GM23338 (cell line): ENCODE data around the gene ERC1. TPM values are rescaled to one million over a fixed set of nuclear protein-coding genes. Genes with fewer than 3 reads are reported as not detected.

Source experiments
- ATAC-seq: fragments of 200-7000 bp; cut with Tn5 transposase; 3 replicates; pipeline ENCODE4 v1.9.1; 2020
- DNase-seq: peaks from one replicate; pipeline ENCODE4 v3.0.0-alpha.2; 2015; ENCODE audit warnings: low spot score
- H2AFZ ChIP-seq: fragments of 200-600 bp; sonication (generic); 2 replicates; pipeline ENCODE4 v1.8.0; 2016; ENCODE audit warnings: antibody characterized with exemption, mild to moderate bottlenecking, moderate library complexity
- H3F3A ChIP-seq: fragments of 200-600 bp; sonication (generic); replicated peaks from 2 replicates; pipeline ENCODE4 v1.8.0; 2017; ENCODE audit warnings: antibody characterized with exemption, mixed run types, low read depth
- H3K27ac ChIP-seq: fragments of 200-600 bp; sonication (generic); 2 replicates; pipeline ENCODE4 v1.6.1; 2016; ENCODE audit warnings: low read depth
- H3K27me3 ChIP-seq: fragments of 200-600 bp; sonication (generic); 2 replicates; pipeline ENCODE4 v1.8.0; 2016; ENCODE audit warnings: mild to moderate bottlenecking, mixed run types, moderate library complexity; ENCODE audit not compliant: insufficient read depth
- H3K36me3 ChIP-seq: fragments of 200-600 bp; sonication (generic); 2 replicates; pipeline ENCODE4 v1.8.0; 2016; ENCODE audit warnings: mild to moderate bottlenecking; ENCODE audit not compliant: insufficient read depth
- H3K4me1 ChIP-seq: fragments of 200-600 bp; sonication (generic); 2 replicates; pipeline ENCODE4 v1.8.0; 2016; ENCODE audit warnings: mild to moderate bottlenecking, moderate library complexity; ENCODE audit not compliant: insufficient read depth
- H3K4me2 ChIP-seq: fragments of 200-600 bp; sonication (generic); 2 replicates; pipeline ENCODE4 v1.7.1; 2017; ENCODE audit warnings: mixed run types
- H3K4me3 ChIP-seq: fragments of 200-600 bp; sonication (generic); 2 replicates; pipeline ENCODE4 v1.6.1; 2016; ENCODE audit warnings: mixed run types
- H3K79me2 ChIP-seq: fragments of 200-600 bp; sonication (generic); replicated peaks from 2 replicates; pipeline ENCODE4 v1.8.0; 2017; ENCODE audit warnings: mild to moderate bottlenecking; ENCODE audit not compliant: insufficient read depth
- H3K9me2 ChIP-seq: fragments of 200-600 bp; sonication (generic); 2 replicates; pipeline ENCODE4 v1.8.0; 2017; ENCODE audit not compliant: insufficient read depth
- H4K20me1 ChIP-seq: fragments of 200-600 bp; sonication (generic); replicated peaks from 2 replicates; pipeline ENCODE4 v1.8.0; 2017; ENCODE audit warnings: mild to moderate bottlenecking; ENCODE audit not compliant: insufficient read depth
- H3K27ac Mint-ChIP-seq: 2 replicates; pipeline ENCODE4 v1.8.0; 2020; ENCODE audit warnings: inconsistent platforms, mild to moderate bottlenecking, moderate library complexity, mixed read lengths
- H3K27me3 Mint-ChIP-seq: 3 replicates; pipeline ENCODE4 v1.8.0; 2022; ENCODE audit warnings: low read depth, mild to moderate bottlenecking, moderate library complexity, mixed read lengths, inconsistent platforms; ENCODE audit not compliant: insufficient read depth, poor library complexity
- H3K36me3 Mint-ChIP-seq: 3 replicates; pipeline ENCODE4 v1.8.0; 2021; ENCODE audit warnings: low read depth, mild to moderate bottlenecking, inconsistent platforms, moderate library complexity, mixed read lengths
- H3K4me1 Mint-ChIP-seq: 3 replicates; pipeline ENCODE4 v1.8.0; 2020; ENCODE audit warnings: mild to moderate bottlenecking, inconsistent platforms, mixed read lengths
- H3K4me3 Mint-ChIP-seq: 3 replicates; pipeline ENCODE4 v1.8.0; 2021; ENCODE audit warnings: moderate library complexity, mild to moderate bottlenecking, inconsistent platforms, mixed read lengths
- H3K9me3 Mint-ChIP-seq: 3 replicates; pipeline ENCODE4 v1.8.0; 2020; ENCODE audit warnings: moderate library complexity, mild to moderate bottlenecking, inconsistent platforms, mixed read lengths
- CREB1 ChIP-seq: fragments of 250-450 bp; sonication (Bioruptor Pico); IDR thresholded peaks from 2 replicates; pipeline ENCODE4 v1.5.0; 2020; ENCODE audit warnings: low read depth, mild to moderate bottlenecking, moderate library complexity
- CTCF ChIP-seq, 2 experiments: fragments of 200-600 bp in 1 of 2; sonication (generic) in 1 of 2; conservative IDR thresholded peaks; 2 replicates each; pipeline versions ENCODE4 v1.5.1 to v1.6.1; 2016 to 2017; ENCODE audit warnings: antibody characterized with exemption in 2 of 2, low read depth in 2 of 2, mild to moderate bottlenecking in 2 of 2, moderate library complexity in 1 of 2
- ETS1 ChIP-seq: IDR thresholded peaks from 2 replicates; pipeline ENCODE4 v1.6.1; 2016; ENCODE audit warnings: antibody characterized with exemption
- EZH2 ChIP-seq: fragments of 200-600 bp; sonication (generic); IDR thresholded peaks from one replicate; pipeline ENCODE4 v1.8.0; 2017; ENCODE audit warnings: antibody characterized with exemption, mild to moderate bottlenecking, low read depth; ENCODE audit not compliant: unreplicated experiment
- EZH2phosphoT487 ChIP-seq: fragments of 200-600 bp; sonication (generic); IDR thresholded peaks from one replicate; pipeline ENCODE4 v1.8.1; 2018; ENCODE audit warnings: antibody characterized with exemption; ENCODE audit not compliant: unreplicated experiment
- JUNB ChIP-seq: IDR thresholded peaks from one replicate; pipeline ENCODE4 v1.6.1; 2016; ENCODE audit warnings: antibody characterized with exemption; ENCODE audit not compliant: unreplicated experiment
- NANOG ChIP-seq: IDR thresholded peaks from 2 replicates; pipeline ENCODE4 v1.6.1; 2016; ENCODE audit warnings: antibody characterized with exemption, borderline replicate concordance
- POLR2AphosphoS5 ChIP-seq: IDR thresholded peaks from 2 replicates; pipeline ENCODE4 v1.6.1; 2016; ENCODE audit warnings: antibody characterized with exemption, low read depth
- REST ChIP-seq: IDR thresholded peaks from one replicate; pipeline ENCODE4 v1.6.1; 2018; ENCODE audit warnings: antibody characterized with exemption; ENCODE audit not compliant: unreplicated experiment
- STAT1 ChIP-seq: IDR thresholded peaks from one replicate; pipeline ENCODE4 v1.6.1; 2016; ENCODE audit warnings: antibody characterized with exemption; ENCODE audit not compliant: unreplicated experiment
- ZNF114 ChIP-seq: fragments of 250-450 bp; sonication (Bioruptor Pico); IDR thresholded peaks from 2 replicates; pipeline ENCODE4 v1.5.0; 2020; ENCODE audit warnings: mild to moderate bottlenecking, moderate library complexity
- ZNF331 ChIP-seq: fragments of 250-450 bp; sonication (Bioruptor Pico); IDR thresholded peaks from 2 replicates; pipeline ENCODE4 v1.5.0; 2020; ENCODE audit warnings: low read depth, mild to moderate bottlenecking, moderate library complexity
- ZNF462 ChIP-seq: fragments of 250-450 bp; sonication (Bioruptor Pico); IDR thresholded peaks from 2 replicates; pipeline ENCODE4 v1.5.0; 2020; ENCODE audit warnings: mild to moderate bottlenecking, moderate library complexity
- polyA plus RNA-seq: library from polyadenylated mRNA; unstranded; fragments of >200 nt; fragmentation: Nextera tagmentation; extraction: Ambion mirVana; gene quantifications from 2 replicates; pipeline ENCODE4 v1.2.1, GENCODE V29; 2016
- total RNA-seq: library from RNA; depleted of rRNA; stranded (reverse); fragments of >200 nt; shearing (Covaris generic); gene quantifications from 2 replicates; pipeline ENCODE4 v1.2.3, GENCODE V29; 2014

Gene ERC1
- total and polyA plus RNA-seq, 2 experiments from 2014 or later = 28.1 to 35.3 TPM

- H3F3A ChIP-seq = no peaks in the 10 kb centered on the region
- Mint-ChIP-seq H3K36me3 (no peaks in the 10 kb centered on the region), H3K4me3 (no peak overlapping the region), H3K27ac (no peak overlapping the region), H3K27me3 (peaks cover 2% of the 10 kb centered on the region), H3K4me1 (peaks cover 30% of the 10 kb centered on the region), H3K9me3 (no peaks in the 10 kb centered on the region)
- H3K27me3 ChIP-seq = no peaks in the 10 kb centered on the region
- ATAC-seq = no peak
- H3K9me2 ChIP-seq = no peaks in the 10 kb centered on the region
- no peak overlapping the region for H2AFZ ChIP-seq
- no peak overlapping the region for H3K4me3 ChIP-seq
- H4K20me1 ChIP-seq = peaks cover 3% of the 10 kb centered on the region; the same call in 1 of the 2 replicates
- no peak overlapping the region for H3K4me2 ChIP-seq
- TF ChIP-seq STAT1 (no peak), CTCF (conservative IDR thresholded peaks at IDR 0.05; ENCODE audit: low read depth in 2 of 2) (no peak), CREB1 (CRISPR knock-in tag) (no peak), ETS1 (no peak), NANOG (no peak), EZH2phosphoT487 (no peak), POLR2AphosphoS5 (no peak), EZH2 (no peak), REST (no peak), ZNF331 (CRISPR knock-in tag) (no peak), ZNF462 (CRISPR knock-in tag) (no peak), JUNB (no peak), ZNF114 (CRISPR knock-in tag) (no peak)
- H3K36me3 ChIP-seq = no peaks in the 10 kb centered on the region
- DNase-seq = no peak
- H3K27ac ChIP-seq = no peak overlapping the region
- peaks cover 77% of the 10 kb centered on the region for H3K79me2 ChIP-seq
- peaks cover 41% of the 10 kb centered on the region for H3K4me1 ChIP-seq
These were observed 53.7 kb downstream of the ERC1 start for GRCh38 chr12:1044696-1045095.
